GM23248 (cell line): ENCODE results near the gene IPO5.

Source experiments
- EZH2 ChIP-seq: fragments of 200-600 bp; sonication (generic); IDR thresholded peaks from 2 replicates; pipeline ENCODE4 v1.6.1; 2018; ENCODE audit warnings: antibody characterized with exemption, mild to moderate bottlenecking; ENCODE audit not compliant: insufficient read depth, poor library complexity, severe bottlenecking
- EZH2phosphoT487 ChIP-seq: fragments of 200-600 bp; sonication (generic); IDR thresholded peaks from 2 replicates; pipeline ENCODE4 v1.6.1; 2018; ENCODE audit warnings: antibody characterized with exemption, moderate library complexity, mild to moderate bottlenecking, low read depth; ENCODE audit not compliant: insufficient read depth

GRCh38 chr13:98004107-98004506, 50.6 kb downstream of the IPO5 start:
- no peak for TF ChIP-seq EZH2
- no peak for TF ChIP-seq EZH2phosphoT487
